ENCODE data around the gene SLC15A4.
A peak's percentile ranks its signal among the peaks of the same experiment; 100 is the strongest.
"Not testable (repeated sequence)": the region's sequence is repeated elsewhere in the genome, so short reads cannot be mapped to it uniquely, and the experiment has no call there.

The SLC15A4 gene

GRCh38 chr12:128843538-128843937 is 19.8 kb upstream of the SLC15A4 start:
- no peak for DNase-seq

GRCh38 chr12:128842579-128842978 is 18.8 kb upstream of the SLC15A4 start:
- no peak for DNase-seq

- no peak for DNase-seq
Observed at GRCh38 chr12:128840862-128841468, 17.2 kb upstream of the SLC15A4 start.

GRCh38 chr12:128839885-128840284 is 16.1 kb upstream of the SLC15A4 start:
- DNase-seq: not testable (repeated sequence)

- DNase-seq: no peak
Observed at GRCh38 chr12:128833418-128833817, 9.7 kb upstream of the SLC15A4 start.

GRCh38 chr12:128830505-128830893 is 6.7 kb upstream of the SLC15A4 start:
- no peak for DNase-seq

- no peak for DNase-seq
Observed at GRCh38 chr12:128829861-128830504, 6.2 kb upstream of the SLC15A4 start.

DNA sequence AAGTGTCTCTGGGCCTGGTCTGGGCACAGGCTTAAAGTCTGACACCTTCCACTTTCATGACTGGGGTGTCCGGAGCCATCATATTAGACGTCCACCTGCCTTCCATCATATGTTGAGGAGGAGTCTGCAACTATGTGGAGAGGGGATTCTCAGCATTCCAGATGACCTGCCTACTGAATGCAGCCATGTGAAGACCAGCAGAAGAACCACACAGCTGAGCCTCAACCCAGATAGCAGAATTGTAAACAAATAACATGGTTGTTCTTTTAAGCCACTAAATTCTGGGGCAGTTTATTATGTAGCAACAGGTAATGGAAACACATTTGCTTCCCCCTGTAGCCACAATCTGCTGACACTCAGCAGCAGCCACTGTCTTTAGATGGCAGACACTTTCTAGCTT is 4.0 kb upstream of the SLC15A4 start:
- DNase-seq: no peak

DNA sequence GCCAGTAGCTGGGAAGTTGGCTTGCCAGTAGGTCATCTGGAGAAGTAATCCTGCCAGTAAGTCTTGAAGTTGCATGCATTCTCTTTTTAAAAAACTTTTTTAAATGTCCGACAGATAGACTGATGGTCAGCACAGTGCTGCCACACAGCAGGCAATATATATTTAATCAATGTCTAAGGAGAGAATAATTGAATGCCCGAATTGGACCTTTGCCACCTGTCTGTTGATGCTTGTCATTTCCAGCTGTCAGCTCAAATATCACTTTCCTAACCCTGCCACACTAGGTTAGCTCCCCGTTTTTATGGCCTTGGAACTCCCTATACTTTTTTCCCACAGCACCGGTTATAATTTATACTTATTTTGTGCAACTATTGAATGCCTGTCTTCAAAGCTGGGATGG is 2.1 kb upstream of the SLC15A4 start:
- peak; percentile 35 for DNase-seq

DNA sequence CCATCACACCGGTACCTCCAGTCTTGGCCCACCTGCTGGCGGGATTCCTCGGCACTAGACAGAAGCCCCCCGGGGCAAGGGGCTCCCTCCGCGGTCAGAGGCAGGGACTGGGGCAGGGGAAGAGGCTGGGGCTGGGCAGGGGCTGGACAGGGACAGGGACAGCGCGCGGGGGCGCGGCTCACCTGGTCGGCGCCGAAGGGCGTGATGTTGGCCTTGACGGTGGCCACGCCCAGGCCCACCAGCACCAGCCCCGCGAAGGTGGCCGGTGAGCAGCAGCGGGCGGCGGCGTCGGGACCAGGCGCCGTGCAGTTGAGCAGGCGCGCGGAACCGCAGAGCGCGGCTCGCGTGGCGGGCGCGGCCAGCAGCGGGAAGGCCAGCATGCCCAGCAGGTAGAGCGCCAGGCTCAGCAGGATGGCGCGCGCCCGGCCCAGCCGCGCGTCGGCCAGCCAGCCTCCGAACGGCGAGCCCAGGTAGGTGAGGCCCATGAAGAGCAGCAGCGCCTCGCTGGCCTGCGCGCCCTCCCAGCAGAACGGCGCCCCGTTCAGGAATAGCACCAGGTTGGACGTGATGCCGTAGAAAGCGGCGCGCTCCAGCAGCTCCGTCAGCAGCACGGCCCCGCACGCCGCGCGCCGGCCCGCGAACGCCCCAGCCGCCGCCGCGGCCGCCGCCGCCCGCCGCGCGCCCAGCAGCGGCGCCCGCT is 392 bp downstream of the SLC15A4 start:
- DNase-seq: peak; percentile 38

DNA sequence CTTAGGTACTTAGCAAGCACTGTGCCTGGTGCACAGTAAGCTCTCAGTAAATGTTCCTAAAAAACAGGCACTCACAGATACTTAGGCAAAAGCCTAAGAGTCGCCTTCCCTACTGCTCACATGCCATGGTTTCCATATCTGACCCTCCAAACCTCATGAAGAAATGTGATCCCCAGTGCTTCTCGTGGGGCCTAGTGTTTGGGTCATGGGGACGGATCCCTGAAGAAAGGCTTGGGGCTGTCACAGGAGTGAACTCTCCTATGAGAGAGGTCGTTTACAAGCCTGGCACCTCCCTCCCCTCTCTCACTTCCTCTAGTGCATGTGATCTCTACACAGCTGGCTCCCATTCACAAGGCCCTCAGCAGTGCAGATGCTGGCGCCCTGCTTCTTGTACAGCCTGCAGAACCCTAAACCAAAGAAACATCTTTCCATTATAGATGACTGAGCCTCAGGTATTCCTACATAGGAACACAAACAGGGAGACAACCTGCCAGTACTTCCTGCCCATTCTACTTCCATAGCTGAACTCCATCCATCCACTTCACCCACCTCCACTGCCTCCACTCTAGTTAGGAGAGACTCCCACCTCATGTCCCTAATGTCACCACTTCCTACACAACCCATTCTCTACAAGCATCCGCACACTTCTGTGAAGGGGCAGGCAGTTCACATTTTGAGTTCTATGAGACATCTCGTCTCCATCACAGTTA is 2.9 kb downstream of the SLC15A4 start:
- no peak for DNase-seq

- DNase-seq: no peak
Observed at GRCh38 chr12:128820253-128820652, 3.5 kb downstream of the SLC15A4 start.

DNA sequence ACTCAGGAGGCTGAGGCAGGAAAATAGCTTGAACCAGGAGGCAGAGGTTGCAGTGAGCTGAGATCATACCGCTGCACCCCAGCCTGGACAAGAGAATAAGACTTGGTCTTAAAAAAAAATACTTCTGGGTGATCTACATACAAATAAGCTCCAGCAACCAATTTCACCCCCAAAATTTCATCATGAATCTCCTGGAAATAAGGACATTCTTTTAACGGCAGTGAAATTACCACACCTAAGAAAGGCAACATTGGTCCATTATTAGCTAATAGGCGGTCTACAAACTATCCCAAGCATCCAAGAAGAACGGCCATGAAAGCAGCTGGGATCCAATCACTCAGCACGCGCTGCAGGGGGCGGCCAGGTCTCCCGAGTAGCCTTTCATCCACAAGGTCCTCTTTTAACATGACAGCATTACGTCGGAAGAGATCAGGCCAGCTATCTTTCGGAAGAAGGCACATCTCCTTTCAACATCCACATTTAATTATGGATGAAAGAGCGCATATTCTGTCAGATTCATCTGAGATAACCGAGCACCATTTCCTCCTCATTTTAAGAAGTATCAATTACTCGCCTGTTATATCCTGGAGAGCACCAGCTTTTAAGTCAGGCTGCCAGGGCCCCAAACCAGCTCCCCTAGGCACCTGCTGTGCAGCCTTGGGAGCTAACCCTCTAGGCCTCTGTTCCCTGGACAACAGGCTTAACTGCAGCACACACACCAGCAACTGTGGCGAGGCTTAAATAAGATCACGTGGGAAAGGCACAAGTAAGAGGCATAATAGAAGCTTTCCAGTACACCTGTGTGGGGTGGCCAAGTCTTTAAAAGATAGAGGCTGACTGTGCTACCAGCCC is 4.2 kb downstream of the SLC15A4 start:
- DNase-seq: no peak

DNA sequence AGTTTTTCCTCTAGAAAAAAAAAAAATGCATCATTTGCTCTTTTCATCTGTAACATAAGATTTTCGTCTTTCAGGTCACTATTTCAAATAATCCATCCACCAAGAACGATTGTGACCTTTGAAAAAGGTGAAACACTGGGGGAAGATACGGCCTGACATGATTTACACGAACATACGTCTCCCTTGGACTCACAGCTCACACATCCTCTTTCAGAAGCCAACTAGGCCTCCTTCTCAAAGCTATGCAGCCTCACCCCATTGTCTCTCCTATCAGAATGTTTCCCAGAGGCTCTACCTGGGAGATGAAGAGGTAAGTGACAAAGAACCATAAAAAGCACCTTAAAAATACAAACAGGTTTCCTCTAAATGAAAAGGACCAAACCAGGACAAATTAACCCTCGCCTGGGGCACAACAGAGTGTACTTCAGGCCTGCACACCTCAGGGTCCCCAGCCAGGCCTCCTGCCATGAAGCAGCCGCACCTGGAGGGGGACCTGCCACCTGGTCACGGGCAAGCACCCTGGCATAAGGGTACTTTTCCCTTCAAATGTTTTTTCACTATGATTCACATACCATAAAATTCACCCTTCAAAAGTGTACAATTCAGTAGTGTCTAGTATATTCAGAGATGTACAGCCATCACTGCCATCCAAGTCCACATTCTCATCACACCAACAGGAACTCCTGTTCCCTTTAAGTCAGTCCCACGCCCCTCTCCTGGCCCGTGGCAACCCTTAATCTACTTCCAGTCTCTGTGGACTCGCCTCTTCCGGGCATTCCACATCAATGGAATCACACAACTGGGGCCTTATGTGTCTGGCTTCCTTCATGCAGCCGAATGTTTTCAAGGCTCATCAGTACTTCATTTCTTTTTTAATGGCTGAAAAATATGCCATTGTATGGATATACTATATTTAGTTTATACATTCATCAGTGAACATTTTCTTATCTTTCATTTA is 5.4 kb downstream of the SLC15A4 start:
- no peak for DNase-seq

GRCh38 chr12:128817111-128818015 is 6.4 kb downstream of the SLC15A4 start:
- DNase-seq: no peak

GRCh38 chr12:128816643-128816920 is 7.2 kb downstream of the SLC15A4 start:
- no peak for DNase-seq

DNA sequence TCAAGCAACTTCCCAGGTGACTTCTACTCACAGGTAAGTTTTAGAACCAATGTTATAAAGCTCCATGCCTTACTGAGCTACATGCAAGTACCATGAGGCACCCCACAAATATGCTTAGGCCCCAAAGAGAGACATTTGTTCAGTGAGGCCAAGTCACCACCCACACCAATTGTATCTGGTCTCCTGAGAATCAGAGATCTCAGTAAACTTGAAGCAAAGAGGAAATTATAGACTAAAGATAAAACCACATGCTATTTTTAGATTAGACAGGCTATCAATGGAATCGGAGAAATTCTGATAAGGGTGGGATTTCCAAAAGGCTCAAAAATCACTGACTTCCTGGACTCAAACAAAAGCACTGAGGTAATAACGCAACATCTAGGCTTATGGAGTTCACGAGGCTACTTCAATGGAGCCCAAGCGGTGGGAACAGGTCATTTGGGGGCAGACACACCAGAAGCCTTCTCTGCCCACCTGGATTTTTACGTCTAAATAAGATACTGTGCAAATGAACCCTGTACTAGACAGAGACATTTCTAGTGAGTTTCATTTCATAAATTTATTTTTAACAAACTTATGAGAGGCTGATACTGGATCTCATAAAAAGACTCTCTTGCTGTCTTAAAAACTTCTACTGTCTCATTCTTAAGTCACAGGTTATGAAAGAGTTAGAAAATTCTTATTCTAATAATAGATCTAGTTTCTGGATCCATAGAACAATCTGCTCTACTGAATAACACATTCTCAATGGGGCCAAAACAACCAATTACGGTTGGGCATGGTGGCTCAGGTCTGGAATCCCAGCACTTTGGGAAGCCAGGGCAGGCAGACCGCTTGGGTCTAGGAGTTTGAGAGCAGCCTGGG is 7.7 kb downstream of the SLC15A4 start:
- DNase-seq: no peak

GRCh38 chr12:128814411-128815261 is 9.1 kb downstream of the SLC15A4 start:
- no peak for DNase-seq

GRCh38 chr12:128813883-128814282 is 9.9 kb downstream of the SLC15A4 start:
- no peak for DNase-seq
